Lower leg skin (tissue), 4 donors: Measurements from ENCODE around the gene VSTM2B. TPM values are rescaled to one million over a fixed set of nuclear protein-coding genes. Genes with fewer than 3 reads are reported as not detected.

ENCODE experiments used
- DNase-seq, 2 donors: peaks; one replicate each; pipeline ENCODE4 v3.0.0-alpha.2; 2019; ENCODE audit warnings: low spot score in 2 of 2
- H3K4me3 ChIP-seq: fragments of 200-600 bp; sonication (generic); 2 replicates; pipeline ENCODE4 v1.5.1; 2017; ENCODE audit warnings: mild to moderate bottlenecking, low read depth; ENCODE audit not compliant: poor library complexity, severe bottlenecking
- POLR2A ChIP-seq, 2 donors: fragments of 450-650 bp; IDR thresholded peaks; one replicate each; pipeline ENCODE4 v1.6.1; 2016 to 2017; ENCODE audit warnings: antibody characterized with exemption in 2 of 2, mild to moderate bottlenecking in 1 of 2, moderate library complexity in 1 of 2
- WGBS, 2 donors: methylation state at CpG; one replicate each; pipeline ENCODE4 v1.1.5; 2018; 5-methylcytosine and 5-hydroxymethylcytosine counted together
- intact Hi-C: fragments of 100-400 bp; cut with DNase I; formaldehyde crosslinking; loops from one replicate; pipeline ENCODE4 v1.15.0; 2023; ENCODE audit warnings: low total_unique reads
- total RNA-seq, 4 donors: library from RNA; depleted of rRNA; stranded (reverse); fragments of >200 nt; gene quantifications; one replicate each; pipeline ENCODE4 v1.1.0, GENCODE V29; 2016
- TF ChIP-seq, protein P1 (sequence below), 3 donors: fragments of 450-650 bp; IDR thresholded peaks; one replicate each; pipeline ENCODE4 v1.5.1; 2016; ENCODE audit warnings: antibody characterized with exemption in 3 of 3, mild to moderate bottlenecking in 3 of 3, moderate library complexity in 2 of 3

Gene VSTM2B
- total RNA-seq, 4 donors from 2014 or later: not detected

DNA sequence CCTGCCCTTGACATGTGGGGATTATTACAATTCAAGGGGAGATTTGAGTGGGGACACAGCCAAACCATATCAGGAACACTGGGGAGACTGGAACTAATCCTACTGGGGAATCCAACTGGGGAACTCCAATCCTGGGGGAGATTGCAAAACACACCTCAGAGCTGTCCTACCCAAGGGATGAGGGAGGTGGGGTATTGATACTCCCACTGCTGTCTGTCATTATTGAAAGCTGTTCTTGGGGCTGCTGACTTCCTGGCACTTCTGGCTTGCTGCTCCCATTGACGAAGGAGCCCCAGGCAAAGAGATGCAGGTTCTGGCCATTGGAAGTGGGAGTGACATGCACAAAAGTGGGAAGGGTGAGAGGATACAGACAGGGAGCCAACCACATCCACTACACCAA, 55.6 kb downstream of the VSTM2B start:
- intact Hi-C loops: no loop called here
- TF ChIP-seq, protein P1, sequence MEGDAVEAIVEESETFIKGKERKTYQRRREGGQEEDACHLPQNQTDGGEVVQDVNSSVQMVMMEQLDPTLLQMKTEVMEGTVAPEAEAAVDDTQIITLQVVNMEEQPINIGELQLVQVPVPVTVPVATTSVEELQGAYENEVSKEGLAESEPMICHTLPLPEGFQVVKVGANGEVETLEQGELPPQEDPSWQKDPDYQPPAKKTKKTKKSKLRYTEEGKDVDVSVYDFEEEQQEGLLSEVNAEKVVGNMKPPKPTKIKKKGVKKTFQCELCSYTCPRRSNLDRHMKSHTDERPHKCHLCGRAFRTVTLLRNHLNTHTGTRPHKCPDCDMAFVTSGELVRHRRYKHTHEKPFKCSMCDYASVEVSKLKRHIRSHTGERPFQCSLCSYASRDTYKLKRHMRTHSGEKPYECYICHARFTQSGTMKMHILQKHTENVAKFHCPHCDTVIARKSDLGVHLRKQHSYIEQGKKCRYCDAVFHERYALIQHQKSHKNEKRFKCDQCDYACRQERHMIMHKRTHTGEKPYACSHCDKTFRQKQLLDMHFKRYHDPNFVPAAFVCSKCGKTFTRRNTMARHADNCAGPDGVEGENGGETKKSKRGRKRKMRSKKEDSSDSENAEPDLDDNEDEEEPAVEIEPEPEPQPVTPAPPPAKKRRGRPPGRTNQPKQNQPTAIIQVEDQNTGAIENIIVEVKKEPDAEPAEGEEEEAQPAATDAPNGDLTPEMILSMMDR (IDR thresholded peaks at IDR 0.05): no peak
- TF ChIP-seq POLR2A (IDR thresholded peaks at IDR 0.05): no peak
- 0 to 46% methylated on average over 1 of the region's 1 CpG for WGBS, 2 donors
- DNase-seq: peak in 1 of 2 donors; percentile 36
- H3K4me3 ChIP-seq: no peak overlapping the region

DNA sequence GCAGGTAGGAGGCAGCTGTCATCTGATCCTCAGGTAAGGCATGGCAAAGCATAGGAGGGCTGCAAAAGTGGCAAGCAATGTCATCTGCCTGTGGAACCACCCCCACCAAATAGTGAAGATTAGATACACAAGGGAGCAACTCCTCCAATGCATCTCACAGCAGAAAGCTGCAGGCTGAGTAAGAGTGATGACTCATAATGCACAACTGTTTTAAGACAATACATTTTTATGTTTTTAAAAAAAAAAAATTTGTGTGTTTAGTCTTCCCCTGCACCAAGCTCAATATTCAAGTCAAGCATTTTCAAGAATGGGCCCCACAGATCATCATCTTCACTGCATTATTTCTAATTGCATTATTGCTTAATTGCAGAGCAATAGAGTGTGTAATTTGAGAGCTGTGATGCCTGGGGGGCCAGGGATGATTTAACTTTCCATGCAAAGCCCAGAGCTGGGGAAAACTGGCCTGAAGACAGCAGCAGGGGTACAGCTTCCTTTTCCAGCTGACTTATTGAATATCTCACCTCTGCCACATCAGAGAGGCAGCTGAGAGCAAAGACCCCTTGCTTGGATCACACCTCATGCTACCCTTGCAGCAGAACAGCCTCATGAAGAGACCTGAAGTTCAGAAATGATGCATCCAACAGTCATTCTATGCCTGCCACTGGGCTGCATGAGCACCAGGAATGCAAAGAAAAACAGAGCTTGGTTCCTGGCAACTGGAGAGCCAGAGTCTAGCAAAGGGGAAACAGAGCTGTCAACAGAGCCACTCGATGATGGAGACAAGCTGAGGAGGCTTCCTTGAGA, 57.6 kb downstream of the VSTM2B start:
- 50 to 57% methylated on average over 1 of the region's 1 CpG for WGBS, 2 donors
- H3K4me3 ChIP-seq: no peak overlapping the region
- intact Hi-C loops: no loop called here

DNA sequence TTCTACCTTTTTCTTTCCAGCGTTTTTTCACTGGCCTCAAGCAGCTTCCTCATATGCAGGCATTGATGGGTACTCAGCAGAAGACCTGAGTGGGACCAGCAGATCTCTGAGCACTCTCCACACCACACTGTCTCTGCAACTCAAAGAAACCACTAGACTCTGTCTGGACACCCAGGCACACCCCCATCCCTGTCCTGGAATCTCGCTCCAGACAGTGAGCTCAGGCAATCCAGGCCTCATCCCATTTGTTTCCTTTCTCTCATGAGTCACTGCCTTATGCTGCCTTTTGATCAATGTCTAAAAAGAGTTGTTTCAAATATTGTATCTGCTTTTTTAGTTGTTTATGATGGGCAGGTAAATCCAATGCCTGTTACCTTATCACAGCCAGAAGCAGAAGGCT, 60.6 kb downstream of the VSTM2B start:
- DNase-seq: no peak
- no peak for TF ChIP-seq POLR2A (IDR thresholded peaks at IDR 0.05)
- TF ChIP-seq, protein P1 (IDR thresholded peaks at IDR 0.05): no peak
- WGBS, 2 donors: 58 to 68% methylated on average over 2 of the region's 2 CpGs

More for the DNA sequence above, 57.6 kb downstream of the VSTM2B start:
- no peak for DNase-seq
- no peak for TF ChIP-seq POLR2A (IDR thresholded peaks at IDR 0.05)
- TF ChIP-seq, protein P1 (IDR thresholded peaks at IDR 0.05): no peak

DNA sequence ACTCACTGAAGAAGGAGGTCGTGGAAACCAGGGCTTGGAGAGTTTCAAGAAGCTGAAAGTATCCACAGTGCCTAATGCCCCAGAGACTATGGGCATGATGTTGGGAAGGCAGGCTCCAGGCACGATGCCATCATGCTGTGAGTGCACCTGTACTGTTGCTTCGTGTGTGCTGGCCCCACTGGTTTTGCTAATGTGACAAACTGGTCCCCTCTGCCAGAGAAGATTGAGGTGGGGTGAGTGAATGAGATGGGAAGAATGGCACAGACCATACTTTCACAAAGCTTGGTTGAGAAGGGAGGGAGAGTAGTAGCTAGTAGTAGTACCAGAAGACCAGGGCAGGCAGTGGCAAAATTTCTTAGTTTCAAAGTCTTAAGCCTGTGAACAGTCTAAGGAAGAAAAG, 61.3 kb downstream of the VSTM2B start:
- TF ChIP-seq, protein P1 (IDR thresholded peaks at IDR 0.05): no peak
- TF ChIP-seq POLR2A (IDR thresholded peaks at IDR 0.05): no peak
- intact Hi-C loops: no loop called here
- 62 to 65% methylated on average over 3 of the region's 3 CpGs for WGBS, 2 donors
- DNase-seq: no peak
- no peak overlapping the region for H3K4me3 ChIP-seq

More for the DNA sequence above, 60.6 kb downstream of the VSTM2B start:
- no peak overlapping the region for H3K4me3 ChIP-seq
- intact Hi-C loops: no loop called here

DNA sequence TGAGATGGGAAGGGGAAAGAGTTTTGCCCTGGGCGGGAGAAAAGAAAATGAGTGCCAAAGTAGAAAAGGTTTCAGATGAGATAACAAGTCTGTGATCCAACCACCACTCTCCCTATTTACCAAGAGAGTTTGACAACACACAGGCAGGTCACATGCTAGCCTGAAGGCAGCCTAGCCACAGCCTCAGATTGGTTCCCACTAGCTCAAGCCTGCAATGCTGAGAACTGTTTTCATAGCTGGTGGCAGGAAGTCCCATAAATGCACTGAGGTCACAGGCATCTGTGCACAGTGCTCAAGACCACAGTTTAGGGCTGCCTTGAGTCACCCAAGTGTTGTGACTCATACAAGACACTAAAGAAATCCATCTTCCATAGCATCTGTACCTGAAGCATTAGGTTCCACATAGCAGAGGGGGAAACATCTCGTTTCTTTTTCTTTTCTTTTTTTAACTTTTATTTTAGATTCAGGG, 61.8 kb downstream of the VSTM2B start:
- DNase-seq: no peak
- intact Hi-C loops: no loop called here
- no peak overlapping the region for H3K4me3 ChIP-seq
- no peak for TF ChIP-seq POLR2A (IDR thresholded peaks at IDR 0.05)
- TF ChIP-seq, protein P1 (IDR thresholded peaks at IDR 0.05): no peak
- 58 to 64% methylated on average over 2 of the region's 2 CpGs for WGBS, 2 donors
